HepG2 (cell line): ENCODE data around the gene AGT. TPM values are rescaled to one million over a fixed set of nuclear protein-coding genes. Genes with fewer than 3 reads are reported as not detected.

ENCODE experiments used
- ATAC-seq: fragments of 200-7000 bp; cut with Tn5 transposase; 3 replicates; pipeline ENCODE4 v1.9.1; 2020; ENCODE audit warnings: mild to moderate bottlenecking, moderate library complexity
- BruUV-seq: library from RNA; stranded (reverse); fragments of 400-500 nt; replicated peaks from 2 replicates; lab custom pipeline; 2021; lab: Mats Ljungman, UMichigan
- CTCF ChIA-PET: fragments of 300-600 bp; formaldehyde crosslinking; extraction: SDS; loops from one replicate; lab custom pipeline; 2021; ENCODE audit warnings: low total read pairs, inconsistent platforms, low intra/inter-chr PET ratio; lab: Yijun Ruan, JAX
- POLR2A ChIA-PET: fragments of 350-600 bp; sonication (Branson Sonifier 250); formaldehyde crosslinking; loops from one replicate; lab custom pipeline; 2020; ENCODE audit warnings: antibody characterized with exemption, inconsistent platforms; lab: Yijun Ruan, JAX
- DNase-seq: peaks from one replicate; pipeline ENCODE4 v3.0.0-alpha.2; 2015; ENCODE audit warnings: low spot score
- FAIRE-seq: peaks from 3 replicates; lab custom pipeline; 2011; peaks lifted over from hg19 to GRCh38; lab: Jason Lieb, UNC
- H2AFZ ChIP-seq: one replicate; pipeline ENCODE4 v1.6.1; 2011; ENCODE audit warnings: low read length, inconsistent platforms
- H3K27ac ChIP-seq: fragments of 300-600 bp; 3 replicates; pipeline ENCODE4 v1.8.0; 2011; ENCODE audit warnings: mixed run types, mild to moderate bottlenecking, mixed read lengths, low read length, inconsistent platforms; ENCODE audit not compliant: insufficient read depth; ENCODE audit errors: extremely low read length
- H3K27me3 ChIP-seq, 2 experiments: fragments of 200-600 bp in 1 of 2; 2 replicates in 1 of 2; 3 replicates in 1 of 2; pipeline versions ENCODE4 v1.6.0 to v1.8.0; 2011; ENCODE audit warnings: low read length in 2 of 2, mild to moderate bottlenecking in 2 of 2, moderate library complexity in 2 of 2, inconsistent platforms in 1 of 2; ENCODE audit not compliant: insufficient read depth in 2 of 2, control insufficient read depth in 1 of 2
- H3K36me3 ChIP-seq, 2 experiments: fragments of 200-600 bp in 1 of 2; replicated peaks in 1 of 2; 2 replicates in 1 of 2; 3 replicates in 1 of 2; pipeline versions ENCODE4 v1.5.1 to v1.8.0; 2011; ENCODE audit warnings: low read length in 2 of 2, inconsistent platforms in 1 of 2; ENCODE audit not compliant: insufficient read depth in 2 of 2, control insufficient read depth in 1 of 2
- H3K4me1 ChIP-seq: 2 replicates; pipeline ENCODE4 v1.5.1; 2012; ENCODE audit warnings: low read length, inconsistent platforms; ENCODE audit not compliant: insufficient read depth
- H3K4me2 ChIP-seq: 2 replicates; pipeline ENCODE4 v1.6.0; 2011; ENCODE audit warnings: low read depth, low read length, inconsistent platforms
- H3K4me3 ChIP-seq, 3 experiments: fragments of 200-600 bp in 1 of 3; sonication (generic), shearing (Covaris generic) in 1 of 3; replicated peaks in 1 of 3; 2 replicates each; pipeline ENCODE4 v1.5.1; 2011 to 2016; ENCODE audit warnings: low read length in 3 of 3, inconsistent platforms in 2 of 3, low read depth in 2 of 3, mild to moderate bottlenecking in 2 of 3, control low read depth in 1 of 3, mixed read lengths in 1 of 3; ENCODE audit not compliant: insufficient read depth in 1 of 3
- H3K79me2 ChIP-seq: one replicate; pipeline ENCODE4 v1.6.1; 2011; ENCODE audit warnings: low read length, inconsistent platforms; ENCODE audit not compliant: insufficient read depth
- H3K9ac ChIP-seq: 2 replicates; pipeline ENCODE4 v1.6.0; 2011; ENCODE audit warnings: mild to moderate bottlenecking, low read depth, low read length, inconsistent platforms; ENCODE audit not compliant: insufficient read depth
- H3K9me3 ChIP-seq: 2 replicates; pipeline ENCODE4 v1.5.1; 2012; ENCODE audit warnings: mild to moderate bottlenecking, low read length
- H4K20me1 ChIP-seq: 2 replicates; pipeline ENCODE4 v1.6.0; 2011; ENCODE audit warnings: inconsistent platforms, mild to moderate bottlenecking, low read length, moderate library complexity; ENCODE audit not compliant: insufficient read depth
- ARNT ChIP-seq: fragments of 450-650 bp; IDR thresholded peaks from 2 replicates; pipeline ENCODE4 v1.6.1; 2017
- CBX5 ChIP-seq: sonication (generic); formaldehyde crosslinking; IDR thresholded peaks from 2 replicates; pipeline ENCODE4 v1.4.0; 2020; ENCODE audit warnings: missing genetic modification reagents, borderline replicate concordance
- ETV5 ChIP-seq: IDR thresholded peaks from 2 replicates; pipeline ENCODE4 v1.6.1; 2018; ENCODE audit warnings: missing biosample characterization, missing genetic modification reagents, inconsistent platforms, borderline replicate concordance
- HNRNPL ChIP-seq: fragments of 200-400 bp; formaldehyde crosslinking; IDR thresholded peaks from 2 replicates; pipeline ENCODE4 v1.6.1; 2017; ENCODE audit warnings: mild to moderate bottlenecking, low read depth, low read length
- MBD4 ChIP-seq: IDR thresholded peaks from 2 replicates; pipeline ENCODE4 v1.6.1; 2012; ENCODE audit warnings: low read length, inconsistent platforms, borderline replicate concordance
- NR2F2 ChIP-seq: IDR thresholded peaks from 2 replicates; pipeline ENCODE4 v1.6.1; 2012; ENCODE audit warnings: low read depth, inconsistent platforms, borderline replicate concordance
- SP5 ChIP-seq: IDR thresholded peaks from 2 replicates; pipeline ENCODE4 v1.6.1; 2016; ENCODE audit warnings: low read depth, borderline replicate concordance
- ZFP41 ChIP-seq: sonication (generic); formaldehyde crosslinking; IDR thresholded peaks from 2 replicates; pipeline ENCODE4 v1.4.0; 2020; ENCODE audit warnings: mild to moderate bottlenecking, missing genetic modification reagents, borderline replicate concordance
- ZNF280D ChIP-seq: sonication (generic); formaldehyde crosslinking; IDR thresholded peaks from 2 replicates; pipeline ENCODE4 v1.5.1; 2020; ENCODE audit warnings: mild to moderate bottlenecking, missing genetic modification reagents
- ZNF431 ChIP-seq: sonication (generic); formaldehyde crosslinking; IDR thresholded peaks from 2 replicates; pipeline ENCODE4 v1.9.0; 2022; ENCODE audit warnings: missing genetic modification reagents, low read depth, mild to moderate bottlenecking, borderline replicate concordance
- ZNF451 ChIP-seq: sonication (generic); formaldehyde crosslinking; IDR thresholded peaks from 2 replicates; pipeline ENCODE4 v1.5.0; 2020; ENCODE audit warnings: mild to moderate bottlenecking, missing genetic modification reagents
- ZNF607 ChIP-seq: sonication (generic); formaldehyde crosslinking; IDR thresholded peaks from 2 replicates; pipeline ENCODE4 v1.5.1; 2020; ENCODE audit warnings: missing genetic modification reagents, mild to moderate bottlenecking, borderline replicate concordance
- ZNF800 ChIP-seq: sonication (generic); formaldehyde crosslinking; IDR thresholded peaks from 2 replicates; pipeline ENCODE4 v1.4.0; 2020; ENCODE audit warnings: missing genetic modification reagents
- WGBS: methylation state at CpG from one replicate; pipeline ENCODE4 v1.1.6; 2017; ENCODE audit warnings: low lambda C conversion rate; 5-methylcytosine and 5-hydroxymethylcytosine counted together
- in situ Hi-C: cut with HindIII; loops from 2 replicates; pipeline ENCODE4 v1.10.0; 2017; ENCODE audit warnings: low pct_unique_long_range_greater_than_20kb; ENCODE audit not compliant: extremely low pct_ligation_motif_present
- intact Hi-C: fragments of 100-400 bp; cut with micrococcal nuclease; formaldehyde crosslinking; loops from one replicate; pipeline ENCODE4 v1.10.0; 2022; ENCODE audit not compliant: unreplicated experiment
- polyA plus RNA-seq, 8 experiments: library from polyadenylated mRNA; depleted of rRNA in 3 of 8; stranded (reverse) in 7 of 8; unstranded in 1 of 8; fragments of >200 nt; fragmentation: Illumina TruSeq in 4 of 8; extraction: Trizol in 4 of 8; gene quantifications; 2 replicates each; pipeline versions ENCODE4 v1.2.1 to v1.2.3, GENCODE V29; 2011 to 2016; ENCODE audit warnings: low read depth in 4 of 8, missing spikeins in 1 of 8, mixed read lengths in 1 of 8; ENCODE audit not compliant: insufficient read depth in 1 of 8
- total RNA-seq, 5 experiments: library from RNA; depleted of rRNA; stranded (reverse); fragments of >200 nt; fragmentation: Illumina TruSeq; extraction: Trizol; gene quantifications; 2 replicates each; pipeline ENCODE4 v1.2.3, GENCODE V29; 2016; ENCODE audit warnings: low read depth in 1 of 5

Gene AGT
- total and polyA plus RNA-seq, 2 of the 13 experiments (the other 11 are each of a cell fraction or from before 2014, with no cell fraction given) = 892 to 2,071 TPM

GRCh38 chr1:230706020-230706699 is 7.8 kb downstream of the AGT start (continued):
- TF ChIP-seq NR2F2 = no peak
- TF ChIP-seq ZNF431 (CRISPR knock-in tag) = no peak
- no peak for TF ChIP-seq ZNF280D
- TF ChIP-seq SP5 (CRISPR knock-in tag) = no peak
- TF ChIP-seq HNRNPL = no peak
- TF ChIP-seq CBX5 (CRISPR knock-in tag) = no peak

DNA sequence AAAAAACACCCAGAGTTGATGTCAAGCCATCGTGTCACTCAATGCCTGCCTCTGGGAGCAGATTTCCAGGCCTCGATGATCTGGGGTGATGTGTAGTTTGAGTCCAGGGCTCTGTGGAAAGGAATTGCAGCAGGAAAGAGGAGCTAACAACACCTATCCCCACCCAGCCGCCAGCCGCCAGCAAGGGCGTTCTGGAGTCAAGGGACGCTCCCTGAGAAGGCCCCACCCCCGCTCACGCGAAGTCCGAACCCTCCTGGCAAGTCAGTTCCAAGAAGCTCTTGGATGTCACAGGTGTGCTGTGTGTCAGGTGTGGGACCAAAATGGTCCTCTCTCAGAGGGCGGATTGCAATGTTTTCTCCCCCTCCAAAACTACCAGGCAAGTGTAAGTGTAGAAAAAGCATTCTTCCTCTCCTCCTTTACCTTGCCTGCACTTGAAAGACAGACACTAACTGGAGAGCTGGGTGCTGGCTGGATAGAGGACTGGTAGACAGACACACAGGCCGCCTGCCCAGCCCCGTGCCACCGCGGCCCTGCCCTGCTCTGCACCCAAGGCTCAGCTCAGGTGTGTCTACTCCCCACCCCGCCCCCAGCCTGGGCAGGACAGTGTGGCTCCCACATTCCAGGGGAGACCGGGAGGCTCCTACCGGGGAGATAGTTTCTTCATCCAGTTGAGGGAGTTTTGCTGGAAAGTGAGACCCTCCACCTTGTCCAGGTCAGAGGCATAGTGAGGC is 8.5 kb downstream of the AGT start:
- Histone ChIP-seq H3K79me2 (peaks cover 52% of the 10 kb centered on the region), H3K9ac (no peak overlapping the region), H3K9me3 (no peaks in the 10 kb centered on the region), H3K4me2 (peak overlapping the region; percentile 97; the same call in 1 of the 2 replicates), H3K27me3 (no peaks in the 10 kb centered on the region), H2AFZ (no peak overlapping the region), H3K4me1 (peaks cover 100% of the 10 kb centered on the region), H3K4me3 (no peak overlapping the region), H3K36me3 (peaks cover 32 to 65% of the 10 kb centered on the region in 2 experiments), H4K20me1 (peaks cover 73% of the 10 kb centered on the region), H3K27ac (peak overlapping the region; percentile 93)
- no peak for FAIRE-seq
- BruUV-seq = no TSS peak
- ATAC-seq = no peak
- CTCF ChIA-PET = no interaction called here
- in situ Hi-C loops (no loop called here), intact Hi-C loops (no loop called here)
- POLR2A ChIA-PET = interaction anchor here (5.3 kb wide), 1 partner anchor 7 kb away, joined by 94 read pairs; the partner anchor contains the start of gene AGT
- DNase-seq = no peak
- WGBS = 90% methylated on average over 4 of the region's 18 CpGs
- no peak for TF ChIP-seq ZNF607 (CRISPR knock-in tag)
- TF ChIP-seq ETV5 (CRISPR knock-in tag) = no peak
- no peak for TF ChIP-seq ZNF800
- no peak for TF ChIP-seq ZNF451
- TF ChIP-seq ARNT = no peak
- TF ChIP-seq MBD4 = no peak
- 0 out of 2 replicates have a peak, but pooled peaks have one; percentile 48 for TF ChIP-seq ZFP41 (CRISPR knock-in tag)
